HPDE6-E6E7 (cell line): ENCODE results near the gene HAUS8.
A peak's percentile ranks its signal among the peaks of the same experiment; 100 is the strongest.

Experiments used
- DNase-seq: peaks from one replicate; pipeline ENCODE4 v3.0.0; 2011; ENCODE audit warnings: missing footprints; ENCODE audit errors: extremely low spot score

The HAUS8 gene

DNA sequence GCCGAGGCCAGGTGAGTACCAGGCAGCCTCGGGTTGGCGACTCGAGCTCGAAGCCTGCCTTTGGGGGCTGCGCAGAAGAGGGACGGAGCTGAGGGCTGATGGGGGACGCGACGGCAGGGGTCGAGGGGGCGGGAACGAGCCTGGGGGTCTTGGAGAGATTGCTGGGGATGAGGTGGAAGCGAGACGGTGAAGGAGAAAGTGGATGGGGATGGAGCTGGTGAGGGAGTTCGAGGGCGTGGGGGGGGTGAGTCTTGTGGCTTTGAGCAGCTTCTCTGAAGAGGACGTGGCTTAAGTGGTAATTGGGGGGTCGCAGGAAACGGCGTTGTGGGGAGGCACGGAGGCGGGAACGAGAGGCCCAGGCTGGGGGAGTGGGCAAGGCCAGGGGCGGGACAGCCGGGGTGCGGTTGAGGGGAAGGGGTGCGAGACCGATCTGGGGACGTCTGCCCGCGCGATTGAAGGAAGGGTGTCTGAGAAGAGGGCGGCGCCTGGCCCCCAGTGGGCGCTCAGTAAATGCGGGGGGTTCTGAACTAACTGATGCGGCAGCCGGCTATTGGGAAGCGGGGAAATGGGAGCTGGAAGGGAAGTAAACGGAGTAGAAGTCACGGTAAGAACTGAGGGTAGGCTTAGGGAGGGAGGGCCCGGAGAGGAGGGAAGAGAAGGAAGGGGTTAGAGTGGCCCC lies 751 bp upstream of the HAUS8 start:
- no peak for DNase-seq

DNA sequence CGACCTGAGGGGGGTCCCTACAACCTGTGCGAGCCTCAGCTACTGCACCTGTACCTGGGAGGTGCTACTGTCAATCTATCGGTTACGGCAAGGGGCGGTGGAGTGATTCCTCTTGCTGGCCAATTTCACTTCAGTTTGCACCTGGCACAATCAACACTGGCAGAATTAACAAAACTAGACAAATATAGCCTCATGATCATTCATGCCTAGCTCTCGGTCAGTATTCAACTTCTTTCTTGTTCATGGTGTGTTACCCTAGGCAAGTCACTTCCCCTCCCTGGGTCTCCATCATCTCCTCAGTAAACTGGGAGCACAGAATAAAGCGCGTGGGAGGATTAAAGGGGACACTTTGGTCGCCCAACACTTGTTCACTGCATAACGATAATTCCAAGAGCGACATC lies 618 bp downstream of the HAUS8 start:
- DNase-seq = no peak

DNA sequence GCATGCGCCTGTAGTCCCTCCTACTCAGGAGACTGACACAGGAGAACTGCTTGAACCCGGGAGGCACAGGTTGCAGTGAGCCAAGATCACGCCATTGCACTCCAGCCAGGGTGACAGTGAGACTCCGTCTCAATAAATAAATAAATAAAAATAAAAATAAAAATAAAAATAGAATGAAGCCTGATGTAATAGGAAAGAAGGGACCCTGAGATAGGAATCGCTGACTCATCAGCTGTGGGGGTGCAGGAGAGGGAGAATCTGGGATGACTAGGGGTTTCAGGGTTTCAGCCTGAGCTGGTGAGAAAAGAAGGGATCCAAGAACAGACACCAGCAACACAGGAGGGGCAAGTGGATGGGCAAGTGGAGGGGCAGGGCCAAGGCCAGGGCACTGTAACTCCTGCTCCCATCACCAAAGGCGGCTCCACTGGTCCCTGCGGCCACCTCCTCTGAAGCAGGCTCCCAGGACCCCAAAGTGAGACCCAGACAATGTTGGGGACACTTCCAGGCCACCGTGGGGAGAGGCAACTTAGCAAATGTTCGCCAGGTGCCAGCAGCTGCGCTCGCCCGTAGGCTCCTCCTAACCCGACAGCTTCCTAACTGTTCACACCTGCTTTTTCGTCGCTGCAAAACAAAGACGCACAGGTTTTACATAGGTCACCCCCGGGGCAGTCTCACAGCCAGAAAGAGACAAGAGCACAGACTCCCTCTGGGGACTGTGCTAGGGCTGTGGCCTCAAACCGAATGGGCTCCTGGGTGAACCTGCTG lies 1.2 kb downstream of the HAUS8 start:
- no peak for DNase-seq

DNA sequence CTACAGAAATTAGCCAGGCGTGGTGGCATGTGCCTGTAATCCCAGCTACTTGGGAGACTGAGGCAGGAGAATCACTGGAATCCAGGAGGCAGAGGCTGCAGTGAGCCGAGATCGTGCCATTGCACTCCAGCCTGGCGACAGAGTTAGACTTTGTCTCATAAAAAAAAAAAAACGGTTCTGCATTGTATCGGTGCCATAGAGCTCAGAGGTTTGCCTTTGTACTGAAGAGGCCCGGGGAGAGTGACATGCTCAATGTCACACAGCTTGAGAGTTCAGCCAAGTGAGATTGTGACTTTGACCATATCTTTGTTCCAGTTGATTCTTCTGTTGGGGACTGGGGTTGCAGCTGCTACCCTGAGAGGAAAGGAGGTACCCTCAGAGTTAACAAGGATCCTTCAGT lies 4.3 kb downstream of the HAUS8 start:
- no peak for DNase-seq

DNA sequence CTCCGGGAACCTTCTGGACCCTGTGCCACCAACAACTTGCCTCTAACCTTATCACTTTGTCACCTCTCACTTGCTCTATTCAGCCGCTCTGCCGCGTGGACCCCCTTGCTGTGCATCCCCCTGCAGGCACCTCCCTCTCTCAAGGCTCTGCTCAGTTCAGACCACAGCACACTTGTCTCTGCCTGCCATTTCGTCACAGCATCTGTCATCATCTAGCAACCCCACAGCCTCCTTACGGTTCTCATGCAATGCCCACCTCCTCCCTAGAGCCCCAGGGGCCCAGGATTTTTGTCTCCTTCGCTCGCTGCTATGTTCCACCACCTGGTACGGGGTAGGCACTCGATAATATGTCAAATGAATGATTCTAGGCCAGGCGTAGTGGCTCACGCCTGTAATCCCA lies 4.8 kb downstream of the HAUS8 start:
- DNase-seq = no peak

DNA sequence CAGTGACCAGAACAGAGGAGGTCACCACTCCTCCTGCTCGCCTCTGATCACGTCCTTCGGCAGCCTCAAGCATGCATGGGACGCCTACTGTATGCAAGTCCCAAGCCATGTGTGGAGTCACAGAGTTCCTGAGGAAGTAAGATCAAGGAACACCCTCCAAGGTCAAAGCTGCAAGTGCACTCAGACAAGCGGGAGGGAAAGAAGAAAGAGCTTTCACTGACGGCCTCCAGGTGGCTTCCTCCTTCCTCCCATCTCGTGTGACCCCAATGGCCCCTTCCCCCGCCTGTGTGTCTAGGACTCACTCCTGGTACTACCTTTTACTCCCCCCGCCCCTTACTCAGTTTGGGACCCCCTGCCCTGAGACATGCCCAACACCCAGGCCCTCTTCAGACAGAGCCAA lies 6.1 kb downstream of the HAUS8 start:
- DNase-seq = no peak

DNA sequence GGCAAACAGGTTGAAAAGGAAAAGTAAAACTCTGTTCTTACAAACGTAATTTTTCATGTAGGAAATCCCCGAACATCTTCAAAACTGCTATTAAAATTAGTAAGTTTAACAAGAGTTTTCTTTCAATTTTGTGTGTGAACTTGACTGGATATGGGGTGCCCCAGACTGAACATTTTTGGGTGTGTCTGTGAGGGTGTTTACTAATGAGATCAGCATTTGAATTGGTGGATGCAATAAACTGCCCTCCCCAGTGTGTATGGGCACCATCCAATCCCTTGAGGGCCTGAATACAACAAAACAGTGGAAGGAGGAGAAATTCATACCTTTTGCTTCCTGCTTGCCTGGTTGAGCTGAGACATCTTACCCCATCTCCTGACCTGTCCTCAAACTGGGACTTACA lies 11.8 kb downstream of the HAUS8 start:
- DNase-seq = no peak

DNA sequence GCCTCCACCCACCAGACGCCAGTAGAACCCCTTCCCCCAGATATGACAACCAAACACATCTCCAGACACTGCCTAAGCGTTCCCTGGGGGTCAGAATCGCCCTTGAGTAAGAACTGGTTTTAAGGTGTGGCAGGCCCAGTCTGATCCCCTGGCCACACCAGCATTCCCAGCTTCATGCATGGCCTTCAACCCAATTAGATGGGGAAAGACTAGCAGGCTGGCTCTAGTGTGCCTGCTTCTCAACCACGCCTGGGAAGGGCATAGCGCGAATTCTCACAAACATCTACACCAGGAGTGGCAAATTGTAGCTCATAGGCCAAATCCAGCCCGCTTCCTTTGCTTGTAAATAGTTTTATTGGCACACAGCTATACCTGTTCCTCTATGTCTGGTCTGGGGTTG lies 13.6 kb downstream of the HAUS8 start:
- DNase-seq = no peak

DNA sequence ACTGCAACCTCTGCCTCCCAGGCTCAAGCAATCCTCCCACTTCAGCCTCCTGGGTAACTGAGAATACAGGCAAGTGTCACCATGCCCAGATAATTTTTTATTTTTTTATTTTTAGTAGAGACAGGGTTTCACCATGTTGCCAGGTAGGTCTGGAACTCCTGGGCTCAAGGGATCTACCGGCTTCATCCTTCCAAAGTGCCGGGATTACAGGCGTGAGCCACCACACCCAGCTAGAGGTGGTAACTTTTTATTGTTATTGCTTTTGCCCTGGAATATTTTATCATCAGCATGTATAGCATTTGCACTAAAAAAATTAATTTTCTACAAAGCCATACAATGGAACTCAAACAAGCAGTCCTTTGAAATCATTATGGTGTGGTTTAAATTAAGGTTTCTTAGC lies 14.0 kb downstream of the HAUS8 start:
- DNase-seq = no peak

DNA sequence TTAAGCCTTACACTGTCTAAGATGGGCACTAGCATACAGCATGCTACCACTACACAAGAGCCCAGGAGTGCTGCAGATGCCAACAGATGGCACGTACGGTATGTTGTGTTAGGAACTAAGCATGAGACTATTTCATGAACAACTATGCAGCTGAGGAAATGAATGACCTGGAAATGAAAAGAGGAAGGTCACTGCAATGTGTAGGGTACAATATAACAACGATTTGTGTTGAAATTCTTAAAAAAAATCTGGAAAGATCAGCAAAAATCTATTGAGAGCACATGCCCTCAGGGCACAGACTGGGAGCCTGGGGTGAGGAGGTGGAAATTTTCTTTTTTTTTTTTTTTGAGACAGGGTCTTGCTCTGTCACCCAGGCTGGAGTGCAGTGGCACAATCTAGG lies 14.4 kb downstream of the HAUS8 start:
- no peak for DNase-seq

DNA sequence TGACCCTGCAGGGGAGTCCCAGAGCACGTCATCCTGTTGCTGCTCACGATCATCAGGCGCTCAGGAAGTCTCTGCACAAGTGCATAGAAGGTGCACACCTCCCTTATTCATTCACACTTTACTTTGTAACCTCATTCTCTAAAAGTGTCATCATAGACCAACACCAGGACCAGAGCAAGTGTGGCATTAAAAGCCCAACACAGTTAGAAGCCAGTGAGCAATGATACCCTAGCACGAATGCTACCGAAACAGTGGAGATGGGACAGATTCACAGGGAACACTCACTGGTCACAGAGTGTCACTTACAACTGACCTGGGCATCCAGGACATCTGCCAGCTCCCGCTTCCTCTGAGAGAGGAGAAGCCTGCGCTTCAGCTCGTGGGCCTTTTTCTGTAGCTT lies 17.0 kb downstream of the HAUS8 start:
- no peak for DNase-seq

DNA sequence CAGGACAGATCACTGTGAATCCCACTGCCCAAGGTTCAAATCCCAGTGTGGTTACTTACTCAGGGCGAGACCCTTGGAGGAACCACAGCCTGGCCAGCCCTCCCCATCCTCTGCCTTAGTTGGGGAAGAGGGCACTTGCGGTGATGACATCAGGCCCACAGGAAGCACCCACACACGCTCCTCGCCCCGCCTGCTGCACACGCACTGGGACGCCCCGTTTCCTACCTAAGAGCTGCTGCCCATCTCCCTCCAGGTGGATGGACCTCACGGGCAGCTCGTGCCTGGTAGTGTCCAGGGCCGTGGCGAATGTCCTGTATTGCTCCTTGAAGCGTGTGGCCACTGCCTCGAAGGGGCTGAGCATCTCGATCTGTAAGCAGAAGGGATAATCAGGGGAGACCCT lies 19.6 kb downstream of the HAUS8 start:
- no peak for DNase-seq

DNA sequence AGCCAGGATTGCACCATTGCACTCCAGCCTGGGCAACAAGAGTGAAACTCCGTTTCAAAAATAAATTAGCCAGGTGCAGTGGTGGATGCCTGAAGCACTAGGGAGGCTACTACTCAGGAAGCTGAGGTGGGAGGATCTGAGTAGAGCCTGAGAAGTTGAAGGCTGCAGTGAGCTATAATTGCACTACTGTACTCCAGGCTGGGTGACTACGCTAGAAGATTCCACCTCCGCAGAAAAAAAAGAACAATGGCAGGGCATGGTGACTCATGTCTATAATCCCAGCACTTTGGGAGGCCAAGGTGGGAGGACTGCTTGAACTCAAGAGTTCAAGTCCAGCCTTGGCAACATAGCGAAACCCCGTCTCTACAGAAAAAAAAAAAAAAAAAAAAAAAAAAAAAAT lies 20.5 kb downstream of the HAUS8 start:
- DNase-seq = no peak

DNA sequence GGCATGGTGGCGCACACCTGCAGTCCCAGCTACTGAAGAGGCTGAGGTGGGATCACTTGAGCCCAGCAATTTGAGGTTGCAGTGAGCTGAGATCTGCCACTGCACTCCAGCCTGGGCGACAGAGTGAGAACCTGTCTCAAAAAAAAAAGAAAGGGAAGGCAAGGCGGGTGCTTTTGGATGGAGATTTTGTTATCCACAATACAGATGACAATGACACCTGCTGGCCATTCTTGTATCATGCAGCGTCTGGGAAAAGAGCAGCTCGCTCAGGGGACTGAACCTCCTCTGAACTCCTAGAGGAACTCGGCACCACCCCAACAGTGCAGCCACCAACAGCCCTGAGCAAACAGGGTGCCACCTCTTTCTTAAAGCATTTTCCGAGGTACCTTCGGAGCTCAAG lies 22.8 kb downstream of the HAUS8 start:
- DNase-seq = no peak

DNA sequence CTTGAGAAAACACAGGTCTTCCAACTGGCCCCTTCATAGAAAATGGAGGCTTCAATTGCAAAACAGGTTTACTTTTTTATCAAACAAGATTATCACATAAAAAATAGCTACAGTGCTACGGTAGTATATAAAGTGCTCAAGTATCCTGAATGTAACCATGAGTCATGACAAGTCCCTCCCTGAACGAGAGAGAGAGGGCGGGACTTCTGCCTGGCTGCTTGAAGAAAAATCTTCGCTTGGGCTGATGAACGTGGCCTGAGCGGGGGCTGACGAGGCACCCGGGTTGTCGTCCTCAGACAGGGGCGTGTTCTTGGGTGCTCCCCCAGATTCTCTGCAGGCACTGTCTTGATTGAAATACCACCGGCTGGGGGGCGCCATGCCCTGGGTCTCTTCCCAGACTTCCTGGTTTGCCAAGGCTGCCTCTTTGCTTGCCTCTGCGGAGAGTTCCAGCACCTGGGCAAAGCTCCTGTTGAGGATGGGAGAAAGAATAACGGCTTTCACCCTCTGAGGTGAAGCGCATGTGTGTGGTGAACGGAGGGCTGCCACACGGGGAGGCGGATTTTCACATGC lies 25.5 kb downstream of the HAUS8 start:
- peak; percentile 80 for DNase-seq

DNA sequence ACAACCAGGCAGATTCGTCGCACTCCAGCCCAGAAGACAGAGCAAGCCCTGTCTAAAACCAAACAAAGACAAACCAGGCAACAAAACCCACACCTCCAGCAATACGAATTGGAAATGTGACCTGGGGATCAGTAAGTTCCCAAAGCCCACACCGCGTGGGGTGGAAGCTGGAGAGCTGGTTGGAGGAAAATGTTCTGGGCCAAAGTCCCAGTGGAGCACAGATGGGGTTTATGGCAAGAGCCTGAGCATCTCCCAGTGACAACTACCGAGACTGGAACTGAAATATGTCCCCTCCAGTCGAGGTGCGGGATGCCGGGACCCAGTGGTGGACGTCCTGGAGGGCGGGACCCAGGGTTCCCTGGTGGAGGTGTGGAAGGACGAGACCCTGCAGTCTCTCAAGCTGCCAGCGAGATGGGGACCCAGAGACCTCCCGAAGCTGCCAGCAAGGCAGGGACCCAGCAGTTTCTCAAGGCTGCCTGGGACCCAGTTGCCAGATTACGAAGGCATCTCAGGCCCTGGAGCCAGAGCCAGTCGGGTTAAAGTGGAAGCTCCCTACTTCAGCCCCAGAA lies 26.3 kb downstream of the HAUS8 start:
- no peak for DNase-seq

DNA sequence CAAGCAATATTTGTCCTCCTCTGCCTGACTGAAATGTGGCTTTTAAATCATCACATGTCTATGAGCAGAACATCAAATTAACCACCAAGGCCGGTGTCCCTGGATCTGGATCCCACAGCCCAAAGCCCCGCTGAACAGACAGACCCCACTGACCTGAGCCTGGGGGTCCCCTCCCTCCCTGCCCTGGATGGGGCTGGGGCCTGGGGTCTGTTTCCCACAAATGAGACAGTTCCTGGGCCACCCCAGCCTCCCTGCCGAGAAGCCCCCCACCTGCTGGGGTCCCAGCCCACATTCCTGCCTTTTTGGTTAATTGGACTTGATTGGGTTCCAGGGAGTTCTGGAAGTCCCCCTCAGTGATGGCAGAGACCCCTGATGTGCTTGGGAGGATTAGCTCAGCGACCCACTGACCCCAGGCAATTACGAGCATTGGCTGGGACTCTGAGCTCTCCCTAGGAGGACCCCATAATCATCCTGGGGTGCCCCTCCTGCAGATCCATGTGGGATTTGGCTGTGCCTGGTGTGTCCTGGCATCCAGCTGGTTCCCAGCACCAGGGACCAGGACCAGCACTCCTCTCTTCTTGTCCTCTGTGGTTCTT lies 29.2 kb downstream of the HAUS8 start:
- no peak for DNase-seq

DNA sequence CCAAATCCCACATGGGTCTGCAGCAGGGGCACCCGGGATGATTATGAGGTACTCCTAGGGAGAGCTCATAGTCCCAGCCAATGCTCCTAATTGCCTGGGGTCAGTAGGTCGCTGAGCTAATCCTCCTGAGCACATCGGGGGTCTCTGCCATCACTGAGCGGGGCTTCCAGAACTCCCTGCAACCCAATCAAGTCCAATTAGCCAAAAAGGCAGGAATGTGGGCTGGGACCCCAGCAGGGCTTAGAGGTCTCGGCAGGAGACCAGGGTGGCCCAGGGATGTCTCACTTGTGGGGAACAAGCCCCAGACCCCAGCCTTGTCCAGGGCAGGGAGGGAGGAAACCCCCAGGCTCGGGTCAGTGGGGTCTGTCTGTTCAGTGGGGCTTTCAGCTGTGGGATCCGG lies 31.5 kb downstream of the HAUS8 start:
- DNase-seq = no peak

DNA sequence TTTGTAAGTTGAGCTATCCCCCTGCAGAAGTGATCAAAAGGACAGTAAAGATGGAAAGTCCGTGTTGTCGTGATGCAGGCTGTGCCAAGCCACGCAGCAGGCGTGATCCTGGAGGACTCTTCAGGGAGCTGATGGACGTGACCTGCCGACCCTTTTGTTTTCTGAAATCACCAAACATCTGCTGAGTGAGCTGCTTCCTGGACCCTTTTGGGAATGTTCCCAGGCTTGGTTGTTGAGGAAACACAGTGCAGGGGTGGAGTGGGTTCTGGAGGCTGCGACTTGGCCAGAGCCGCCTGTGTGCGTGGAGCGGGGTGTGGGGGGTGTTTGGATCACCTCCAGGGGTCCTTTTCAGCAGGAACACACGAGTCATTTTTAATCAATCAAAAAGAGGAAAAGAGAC lies 33.3 kb downstream of the HAUS8 start:
- no peak for DNase-seq

DNA sequence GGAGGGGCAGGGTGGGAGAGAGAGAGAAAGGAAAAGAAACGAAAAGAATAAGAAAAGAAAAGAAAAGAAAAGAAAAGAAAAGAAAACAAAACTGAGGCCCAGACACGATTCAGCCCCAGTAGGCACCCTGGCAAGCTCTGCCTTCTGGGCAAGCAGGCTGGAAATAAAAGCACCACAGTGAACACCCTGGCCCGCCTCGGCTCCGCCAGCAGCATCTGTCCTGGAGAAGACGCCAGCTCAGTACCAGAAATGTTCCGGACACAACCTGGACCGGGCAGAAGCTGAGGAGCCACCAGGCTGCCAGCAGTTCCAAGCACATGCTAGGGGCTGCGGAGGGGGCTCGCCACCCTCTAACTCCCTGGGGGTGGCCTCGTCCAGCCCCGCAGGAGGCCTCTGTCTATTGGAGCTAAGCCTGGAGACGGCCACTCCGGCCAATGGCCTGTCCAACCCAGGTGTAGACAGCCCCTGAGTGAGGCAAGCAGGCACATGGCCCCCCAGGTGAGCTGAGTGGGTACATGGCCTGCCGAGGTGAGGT lies 37.2 kb downstream of the HAUS8 start:
- no peak for DNase-seq

DNA sequence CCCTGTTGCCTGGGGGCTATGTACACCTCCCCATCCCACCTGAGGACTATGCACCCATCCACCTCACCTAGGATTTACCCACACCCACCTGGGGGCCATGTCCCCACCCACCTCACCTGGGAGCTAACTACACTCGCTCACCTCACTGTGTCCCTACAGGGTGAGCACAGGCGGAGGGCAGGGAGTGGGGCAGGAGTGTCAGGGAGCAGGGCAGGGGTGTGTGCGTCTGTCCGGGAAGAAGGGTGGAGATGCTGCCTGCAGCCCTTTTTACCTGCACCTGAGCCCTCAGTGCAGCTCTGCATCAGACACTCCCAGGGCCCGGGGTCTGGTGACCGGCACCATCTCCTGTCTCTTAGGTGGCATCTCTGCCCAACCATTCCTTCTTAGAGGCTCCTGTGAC lies 38.1 kb downstream of the HAUS8 start:
- DNase-seq = no peak

DNA sequence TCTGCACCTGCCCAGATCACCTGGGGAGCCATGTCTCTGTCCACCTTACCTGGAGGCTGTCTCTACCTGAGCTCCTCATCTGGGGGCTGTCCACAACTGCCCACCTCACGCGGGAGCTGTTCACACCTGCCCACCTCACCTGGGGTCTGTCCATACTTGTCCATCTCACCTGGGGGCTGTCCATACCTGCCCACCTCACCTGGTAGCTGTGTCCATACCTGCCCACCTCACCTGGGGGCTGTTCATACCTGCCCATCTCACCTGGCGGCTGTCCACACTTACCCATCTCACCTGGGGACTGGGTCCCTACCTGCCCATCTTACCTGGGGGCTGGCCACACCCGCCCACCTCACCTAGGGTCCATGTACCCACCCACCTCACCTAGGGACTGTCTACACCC lies 38.6 kb downstream of the HAUS8 start:
- DNase-seq = no peak
